ENCODE measurements around the gene AKAP13. TPM values are rescaled to one million over a fixed set of nuclear protein-coding genes. Genes with fewer than 3 reads are reported as not detected.

AKAP13 gene
- total and polyA plus RNA-seq, 2 donors (not counting 1 experiment from before 2014, with no cell fraction given): 73.8 to 358 TPM

DNA sequence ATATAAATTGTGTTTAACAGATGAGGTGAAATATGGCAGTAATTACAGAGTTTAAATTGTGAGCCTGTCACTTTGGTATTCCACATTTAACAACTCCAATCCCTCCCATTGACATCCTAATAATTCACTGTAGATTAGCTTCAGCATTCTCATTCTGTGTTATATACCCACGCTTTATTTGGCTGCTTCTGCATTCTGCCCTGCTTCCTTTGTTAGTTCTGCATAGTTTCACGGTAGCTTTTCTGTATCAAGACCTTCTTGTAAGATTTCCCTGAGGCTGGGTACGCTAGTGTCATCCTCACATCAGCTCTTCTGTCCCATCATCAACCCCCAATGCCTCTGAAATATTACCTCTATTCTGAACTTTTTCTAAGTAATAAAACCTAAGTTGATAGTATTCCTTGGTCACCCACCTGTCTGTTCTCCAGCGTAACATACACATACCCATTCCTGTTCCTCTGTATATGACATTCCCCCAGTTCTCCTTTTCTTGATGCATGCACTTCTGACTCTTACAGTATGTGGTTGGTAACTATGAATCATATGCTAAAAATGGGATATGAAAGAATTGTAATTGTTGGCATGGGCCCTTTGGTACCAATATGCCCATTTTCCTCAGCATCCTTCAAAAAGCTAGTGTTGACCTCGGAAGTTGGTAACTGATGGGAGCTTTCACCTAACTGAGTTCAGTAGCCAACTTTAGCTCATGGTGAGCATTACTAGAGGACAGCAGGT, 243.1 kb downstream of the AKAP13 start:
- WGBS (ENCODE audit: insufficient coverage): 8% methylated on average over 2 of the region's 5 CpGs
- TF ChIP-seq, protein P1, sequence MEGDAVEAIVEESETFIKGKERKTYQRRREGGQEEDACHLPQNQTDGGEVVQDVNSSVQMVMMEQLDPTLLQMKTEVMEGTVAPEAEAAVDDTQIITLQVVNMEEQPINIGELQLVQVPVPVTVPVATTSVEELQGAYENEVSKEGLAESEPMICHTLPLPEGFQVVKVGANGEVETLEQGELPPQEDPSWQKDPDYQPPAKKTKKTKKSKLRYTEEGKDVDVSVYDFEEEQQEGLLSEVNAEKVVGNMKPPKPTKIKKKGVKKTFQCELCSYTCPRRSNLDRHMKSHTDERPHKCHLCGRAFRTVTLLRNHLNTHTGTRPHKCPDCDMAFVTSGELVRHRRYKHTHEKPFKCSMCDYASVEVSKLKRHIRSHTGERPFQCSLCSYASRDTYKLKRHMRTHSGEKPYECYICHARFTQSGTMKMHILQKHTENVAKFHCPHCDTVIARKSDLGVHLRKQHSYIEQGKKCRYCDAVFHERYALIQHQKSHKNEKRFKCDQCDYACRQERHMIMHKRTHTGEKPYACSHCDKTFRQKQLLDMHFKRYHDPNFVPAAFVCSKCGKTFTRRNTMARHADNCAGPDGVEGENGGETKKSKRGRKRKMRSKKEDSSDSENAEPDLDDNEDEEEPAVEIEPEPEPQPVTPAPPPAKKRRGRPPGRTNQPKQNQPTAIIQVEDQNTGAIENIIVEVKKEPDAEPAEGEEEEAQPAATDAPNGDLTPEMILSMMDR (IDR thresholded peaks at IDR 0.05): no peak
- TF ChIP-seq EZH2 (IDR thresholded peaks at IDR 0.05; ENCODE audit: borderline replicate concordance, insufficient read depth, low read depth, low read length, poor library complexity, severe bottlenecking): no peak
- H3K27me3 Mint-ChIP-seq: no peaks in the 10 kb centered on the region
- Histone ChIP-seq H3K4me3 (ENCODE audit: control extremely low read depth in 1 of 5, extremely low read depth in 1 of 5, insufficient read depth in 1 of 5, low read depth in 2 of 5, low read length in 4 of 5) (no peak overlapping the region), H3K4me2 (replicated peaks; ENCODE audit: low read depth, low read length, poor library complexity, severe bottlenecking) (peak overlapping the region; percentile 43), H3K27ac (ENCODE audit: low read length in 2 of 2) (peak overlapping the region in 1 of 2 donors; percentile 3), H2AFZ (ENCODE audit: insufficient read depth, low read depth, low read length, poor library complexity, severe bottlenecking) (no peak overlapping the region), H3K27me3 (replicated peaks in 1 of 4; ENCODE audit: control extremely low read depth in 1 of 4, control insufficient read depth in 3 of 4, insufficient read depth in 4 of 4, low read length in 3 of 4) (no peaks in the 10 kb centered on the region), H3K36me3 (replicated peaks in 1 of 2; ENCODE audit: control extremely low read depth in 1 of 2, control insufficient read depth in 1 of 2, extremely low read depth in 1 of 2, insufficient read depth in 2 of 2, low read length in 1 of 2) (peaks cover 2 to 28% of the 10 kb centered on the region in 2 experiments), H3K4me1 (ENCODE audit: control insufficient read depth in 2 of 2, insufficient read depth in 2 of 2, low read length in 2 of 2) (peaks cover 36 to 40% of the 10 kb centered on the region in 2 donors), H3K79me2 (ENCODE audit: control insufficient read depth, insufficient read depth, low read length) (peaks cover 39% of the 10 kb centered on the region), H4K20me1 (ENCODE audit: control insufficient read depth, insufficient read depth, low read length, poor library complexity, severe bottlenecking) (peaks cover 40% of the 10 kb centered on the region), H3K9ac (ENCODE audit: low read length) (no peak overlapping the region), H3K9me3 (ENCODE audit: control extremely low read depth in 1 of 3, control insufficient read depth in 2 of 3, insufficient read depth in 1 of 3, low read length in 2 of 3) (no peaks in the 10 kb centered on the region)
- intact Hi-C loops (cut with micrococcal nuclease): loop anchor here (5.0 kb wide), 1 partner anchor 41 kb away; no protein-coding TSS in a partner anchor
- ATAC-seq (ENCODE audit: low read depth) (peak; percentile 49), DNase-seq (peak; percentile 31)
- peak overlapping the region; percentile 47 for H3K27ac Mint-ChIP-seq
- peak overlapping the region; percentile 24 for H3K4me3 Mint-ChIP-seq
- CTCF ChIA-PET: interaction anchor here (1.0 to 2.3 kb wide), 5 partner anchors 10 to 327 kb away, joined by 3 to 6 read pairs (median 4); no protein-coding TSS in a partner anchor
- POLR2A ChIA-PET: interaction anchor here (0.6 kb wide), 1 partner anchor 11 kb away, joined by 3 read pairs; no protein-coding TSS in a partner anchor
- H3K4me1 Mint-ChIP-seq: peaks cover 46% of the 10 kb centered on the region
- H3K9me3 Mint-ChIP-seq (ENCODE audit: insufficient read depth): no peaks in the 10 kb centered on the region

Measured in B cell (primary cell).